CD4-positive, alpha-beta T cell treated with Interleukin-21 for 1 hour (primary cell): ENCODE data around the gene COL9A1.

Experiments used
- DNase-seq: peaks from one replicate; pipeline ENCODE4 v3.0.0-alpha.2; 2020

Gene COL9A1

DNA sequence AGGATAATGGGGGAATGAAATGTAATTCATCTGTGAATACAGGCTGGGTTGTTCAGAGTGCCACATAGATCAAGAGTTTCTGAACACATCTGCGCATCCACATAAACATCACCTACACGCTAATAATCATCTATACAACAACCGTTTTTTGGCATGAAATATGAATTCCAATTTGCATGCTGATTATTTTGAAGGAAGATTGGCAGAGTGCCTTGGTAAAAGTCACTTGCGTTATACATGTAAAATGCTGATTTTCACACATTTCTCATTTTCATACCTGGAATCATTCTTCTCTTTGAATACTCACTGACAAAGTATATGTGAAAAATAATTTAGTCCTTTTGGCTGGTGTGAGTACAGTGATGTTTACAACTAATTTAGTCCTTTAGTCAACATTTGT lies 17.7 kb downstream of the COL9A1 start:
- DNase-seq = no peak

- DNase-seq = no peak
These were observed 19.9 kb downstream of the COL9A1 start for GRCh38 chr6:70282919-70283461.

DNA sequence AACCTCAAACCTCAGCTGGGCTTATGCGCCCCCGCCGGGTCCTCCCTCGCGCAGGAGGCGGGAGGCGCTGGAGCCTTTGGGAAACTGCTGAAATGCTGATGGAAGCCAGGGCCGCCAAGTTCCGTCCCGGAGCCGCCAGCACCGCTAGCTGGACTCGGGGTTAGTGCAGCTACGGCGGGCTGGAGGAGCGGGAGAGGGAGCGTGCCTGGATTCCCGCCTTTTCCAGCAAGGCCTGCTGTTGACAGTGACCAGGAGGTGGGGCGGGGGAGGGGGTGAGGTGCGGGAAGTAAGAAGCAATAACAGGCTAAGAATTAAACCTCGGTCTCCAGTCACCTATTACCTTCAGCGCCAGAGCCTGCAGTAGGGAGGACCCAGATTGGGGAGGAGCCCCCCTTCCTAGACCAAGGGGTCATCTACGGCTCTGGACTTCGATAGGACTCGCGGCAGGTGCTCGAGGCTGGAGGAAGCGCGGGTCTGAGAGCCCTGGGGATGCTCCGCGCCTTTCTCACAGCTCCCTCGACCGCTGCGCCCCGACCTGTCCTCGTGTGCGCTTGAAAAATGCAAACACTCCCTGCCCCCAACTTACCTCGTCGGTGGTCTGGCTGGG lies 20.5 kb downstream of the COL9A1 start:
- DNase-seq = no peak

DNA sequence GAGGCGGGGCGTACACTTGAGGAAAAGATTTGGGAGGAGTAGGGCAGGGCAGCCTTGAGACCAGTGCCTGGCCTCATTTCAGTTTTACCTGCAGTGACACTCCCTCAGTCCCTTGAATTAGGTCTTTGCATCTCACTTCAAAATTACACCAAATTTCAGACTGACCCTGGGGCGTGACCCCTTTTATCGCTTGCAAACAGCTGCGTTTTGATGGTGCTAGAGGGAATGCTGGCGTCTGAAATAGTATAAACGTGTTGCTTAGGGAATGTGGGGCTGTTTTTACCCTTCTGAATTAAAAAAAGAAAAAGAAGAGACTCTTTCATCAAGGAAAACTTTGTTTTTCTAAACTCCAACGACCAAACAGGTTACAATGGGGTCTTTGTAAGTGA lies 21.0 kb downstream of the COL9A1 start:
- DNase-seq = no peak

- DNase-seq = no peak
These were observed 22.5 kb downstream of the COL9A1 start for GRCh38 chr6:70280400-70280853.

- DNase-seq = no peak
These were observed 25.4 kb downstream of the COL9A1 start for GRCh38 chr6:70277470-70277869.

DNA sequence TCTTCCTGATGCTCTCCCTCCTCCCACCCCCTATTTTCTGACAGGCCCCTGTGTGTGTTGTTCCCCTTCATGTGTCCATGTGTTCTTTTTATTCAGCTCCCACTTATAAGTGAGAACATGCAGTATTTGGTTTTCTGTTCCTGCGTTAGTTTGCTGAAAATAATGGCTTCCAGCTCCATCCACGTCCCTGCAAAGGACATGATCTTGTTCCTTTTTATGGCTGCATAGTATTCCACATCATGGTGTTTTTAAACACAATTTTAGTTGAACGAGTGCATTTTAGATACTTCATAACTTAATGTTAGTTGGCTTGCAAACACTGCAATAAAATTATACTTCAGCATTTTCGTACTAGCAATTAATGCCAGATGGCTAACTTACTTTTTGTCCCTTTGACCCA lies 28.5 kb downstream of the COL9A1 start:
- no peak for DNase-seq

GRCh38 chr6:70272071-70272470 lies 30.8 kb downstream of the COL9A1 start:
- no peak for DNase-seq

GRCh38 chr6:70270287-70271005 lies 32.4 kb downstream of the COL9A1 start:
- DNase-seq = no peak

DNA sequence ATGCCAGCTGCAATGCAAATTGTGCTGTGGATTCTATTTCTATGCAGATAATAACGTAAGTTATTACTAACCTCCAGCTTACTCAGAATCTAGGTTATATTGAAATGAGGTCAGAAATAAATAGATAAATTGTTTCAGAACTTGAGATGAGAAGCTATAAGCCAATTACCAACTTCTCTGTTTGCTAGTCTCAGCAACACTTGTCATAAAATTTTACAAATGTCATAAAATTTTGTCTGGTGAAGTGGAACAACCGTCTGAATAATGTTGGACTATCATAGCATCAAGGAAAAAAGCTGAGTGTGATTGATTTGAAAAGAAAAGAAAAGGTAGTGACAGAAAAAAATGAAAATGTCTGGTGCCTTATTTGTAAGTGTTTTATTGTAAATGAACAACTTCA lies 36.7 kb downstream of the COL9A1 start:
- DNase-seq = no peak

DNA sequence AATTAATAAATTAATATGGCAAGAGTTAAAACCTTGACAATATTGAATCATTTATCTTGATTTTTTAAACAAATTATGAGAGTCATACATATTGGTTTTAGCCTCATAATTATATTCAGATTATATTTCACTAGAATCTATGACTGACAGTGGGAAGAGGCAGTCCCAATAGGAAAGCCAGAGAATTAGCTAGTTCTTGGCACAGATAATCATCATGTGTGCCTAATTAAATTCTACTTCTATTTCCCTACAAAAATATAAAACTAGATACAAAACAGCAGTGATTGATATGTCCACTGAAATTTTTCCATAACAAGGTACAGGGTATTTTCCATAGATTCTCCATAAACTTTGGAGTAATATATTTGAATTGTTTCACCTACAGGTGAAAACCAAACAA lies 38.6 kb downstream of the COL9A1 start:
- DNase-seq = no peak

- no peak for DNase-seq
These were observed 44.4 kb downstream of the COL9A1 start for GRCh38 chr6:70258483-70258882.

- DNase-seq = no peak
These were observed 45.1 kb downstream of the COL9A1 start for GRCh38 chr6:70257768-70258273.

- no peak for DNase-seq
These were observed 48.1 kb downstream of the COL9A1 start for GRCh38 chr6:70254784-70255183.

DNA sequence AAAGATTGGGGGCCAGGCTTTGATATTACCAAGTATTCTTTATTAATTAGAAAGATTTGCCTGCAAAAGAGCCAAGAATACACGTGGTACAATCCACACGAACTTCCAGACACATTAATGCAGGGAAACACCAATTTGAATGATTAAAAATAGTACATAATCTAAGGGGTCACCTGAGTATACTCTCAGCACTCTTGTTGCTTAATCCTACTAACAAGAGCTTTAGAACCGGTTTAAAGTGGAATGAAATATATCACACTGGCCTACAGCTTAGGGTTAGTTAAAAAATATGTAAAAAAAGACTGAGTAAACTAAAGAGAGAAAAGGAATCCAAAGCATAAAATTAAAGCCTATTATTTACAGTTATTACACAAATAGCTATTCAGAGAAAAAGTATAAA lies 49.0 kb downstream of the COL9A1 start:
- DNase-seq = no peak

DNA sequence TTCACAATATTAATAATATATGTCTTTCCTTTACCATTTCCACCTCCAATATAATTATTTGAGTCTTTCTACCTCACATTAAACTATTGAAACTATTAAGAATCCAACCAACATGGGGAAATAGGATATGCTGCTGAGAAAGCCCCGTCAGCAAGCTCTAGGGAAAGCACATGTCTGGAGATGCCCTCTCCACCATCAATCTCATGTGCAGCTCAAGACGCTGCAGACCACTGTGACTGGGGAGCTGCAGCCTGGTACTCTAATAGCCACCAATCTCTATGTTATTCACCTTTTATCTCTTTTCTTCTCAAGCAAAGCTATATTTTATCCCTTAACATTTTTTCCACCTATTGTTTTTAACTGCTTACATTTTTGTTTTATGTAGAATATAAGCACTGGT lies 50.3 kb downstream of the COL9A1 start:
- no peak for DNase-seq

GRCh38 chr6:70246118-70246517 lies 56.8 kb downstream of the COL9A1 start:
- no peak for DNase-seq

DNA sequence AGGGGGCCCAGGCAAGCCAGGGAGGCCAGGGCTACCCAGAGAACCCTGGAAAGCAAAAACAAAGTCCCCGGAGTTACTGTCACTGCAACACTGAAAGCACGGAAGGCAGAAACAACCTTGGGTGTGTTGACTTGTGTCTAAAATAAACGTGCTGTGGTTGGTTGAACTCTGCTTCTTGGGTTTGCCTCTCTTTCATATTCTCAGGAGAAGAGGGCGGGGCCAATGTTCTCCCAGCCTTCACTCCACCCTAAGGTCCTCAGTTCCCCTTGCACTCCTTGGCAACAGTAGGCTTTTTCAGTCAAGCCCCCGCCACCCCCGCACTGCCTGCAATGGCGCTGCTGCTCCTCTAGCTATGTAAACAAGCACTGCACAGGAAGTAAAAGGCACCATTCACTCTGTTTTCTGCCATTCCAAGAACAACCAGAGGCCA lies 60.9 kb downstream of the COL9A1 start:
- no peak for DNase-seq

DNA sequence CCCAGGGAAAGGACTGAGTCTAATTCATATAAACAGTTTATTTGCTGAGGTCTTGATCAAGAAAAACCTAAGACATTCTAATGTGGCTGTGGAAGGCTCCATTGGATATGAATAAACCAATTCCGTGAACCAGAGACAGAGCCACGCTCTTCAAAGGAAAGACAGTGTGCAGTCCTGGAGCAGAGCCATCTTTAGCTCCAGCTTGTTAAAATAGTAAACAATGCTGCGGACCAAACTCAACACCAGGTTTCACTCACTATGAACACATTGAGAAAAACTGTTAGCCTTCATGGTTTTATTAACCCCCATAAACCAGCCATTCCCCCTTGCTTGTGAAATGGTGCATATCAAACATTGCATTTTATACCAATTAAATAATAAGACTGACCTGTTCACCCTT lies 61.9 kb downstream of the COL9A1 start:
- DNase-seq = no peak

DNA sequence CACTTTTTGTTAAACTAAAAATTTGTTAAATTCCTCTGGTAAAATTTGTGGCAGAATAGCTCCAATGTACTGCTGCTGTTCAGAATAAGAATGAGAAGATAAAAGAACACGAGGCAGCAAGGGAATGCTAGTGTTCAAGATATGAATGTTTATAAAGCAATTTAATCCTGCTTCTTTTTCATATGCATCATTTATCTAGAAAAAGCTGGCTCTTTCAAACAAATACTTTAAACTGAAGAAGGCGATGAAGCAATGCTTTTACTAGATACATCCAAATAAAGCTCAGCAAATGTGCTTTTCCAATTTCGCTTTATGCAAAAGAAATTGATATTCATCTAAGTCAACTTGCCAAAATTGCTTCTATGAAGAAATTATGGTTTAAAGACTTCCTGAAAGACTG lies 66.5 kb downstream of the COL9A1 start:
- DNase-seq = no peak

- DNase-seq = no peak
These were observed 68.2 kb downstream of the COL9A1 start for GRCh38 chr6:70234561-70235236.

DNA sequence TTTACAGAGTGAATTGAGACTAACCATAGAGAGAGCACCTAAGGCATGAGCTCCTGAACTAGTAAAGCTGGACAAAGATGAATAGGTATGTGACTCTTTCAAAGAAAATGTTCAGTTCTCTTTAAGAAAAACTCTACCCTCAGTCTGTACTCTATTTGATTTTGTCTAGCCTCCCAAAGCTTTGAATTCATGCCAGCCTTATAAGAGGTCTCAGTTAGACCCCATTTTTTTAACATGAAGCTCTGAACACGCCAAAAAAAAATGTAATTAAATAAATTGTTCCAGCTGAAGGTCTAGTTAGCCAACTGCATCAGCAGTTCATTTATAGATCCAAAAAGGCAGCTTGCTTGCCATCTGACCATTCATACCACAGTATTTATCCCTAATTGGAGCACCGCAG lies 71.6 kb downstream of the COL9A1 start:
- DNase-seq = no peak

DNA sequence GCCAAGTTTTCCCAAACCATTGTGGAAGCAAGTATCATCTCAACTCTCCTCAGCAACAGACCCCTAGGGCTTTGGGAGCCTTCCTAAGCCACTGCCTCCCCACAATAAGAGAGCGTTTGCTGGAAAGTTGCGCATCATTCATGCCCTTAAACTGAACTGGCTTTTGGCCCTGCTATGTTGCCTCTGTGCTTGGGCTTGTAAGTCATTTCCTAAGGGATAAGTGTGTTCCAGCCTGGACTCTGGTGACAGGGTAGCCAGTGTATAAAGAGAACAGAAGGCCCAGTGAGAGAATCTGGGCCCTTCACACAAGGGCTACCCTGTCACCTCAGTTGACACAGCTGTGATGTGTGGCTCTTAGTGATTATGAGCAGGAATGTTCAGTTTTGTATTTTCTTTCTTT lies 77.8 kb downstream of the COL9A1 start:
- no peak for DNase-seq

- no peak for DNase-seq
These were observed 80.5 kb downstream of the COL9A1 start for GRCh38 chr6:70222439-70222749.
